Endothelial cell of umbilical vein (primary cell): ENCODE data around the gene KIFAP3.

Experiments used
- EZH2 ChIP-seq: IDR thresholded peaks from 2 replicates; pipeline ENCODE4 v1.6.1; 2012; ENCODE audit warnings: borderline replicate concordance, low read depth, mild to moderate bottlenecking, moderate library complexity, low read length, inconsistent platforms; ENCODE audit not compliant: severe bottlenecking
- GATA2 ChIP-seq: IDR thresholded peaks from 2 replicates; pipeline ENCODE4 v1.7.0; 2011; ENCODE audit warnings: low read depth, mild to moderate bottlenecking, moderate library complexity, mixed read lengths, low read length; ENCODE audit not compliant: insufficient read length, insufficient read depth
- JUN ChIP-seq: IDR thresholded peaks from 2 replicates; pipeline ENCODE4 v1.6.1; 2011; ENCODE audit warnings: borderline replicate concordance, low read depth; ENCODE audit not compliant: insufficient read length, insufficient read depth
- MYC ChIP-seq: IDR thresholded peaks from one replicate; pipeline ENCODE4 v1.6.1; 2011; ENCODE audit warnings: mild to moderate bottlenecking, low read depth, low read length
- POLR2A ChIP-seq: IDR thresholded peaks from 2 replicates; pipeline ENCODE4 v1.6.1; 2012; ENCODE audit warnings: low read depth, mild to moderate bottlenecking, control low read depth, low read length
- POLR2AphosphoS5 ChIP-seq: IDR thresholded peaks from 2 replicates; pipeline ENCODE4 v1.6.1; 2012; ENCODE audit warnings: low read depth, mild to moderate bottlenecking, control low read depth, low read length, moderate library complexity; ENCODE audit not compliant: insufficient read depth
- TF ChIP-seq, protein P1 (sequence below): IDR thresholded peaks from 2 replicates; pipeline ENCODE4 v1.6.1; 2011; ENCODE audit not compliant: insufficient read depth, insufficient read length
- TF ChIP-seq, protein P2 (sequence below), 2 donors: IDR thresholded peaks; 1 replicate in 1 of 2; 2 replicates in 1 of 2; pipeline ENCODE4 v1.5.1; 2011; ENCODE audit warnings: low read length in 2 of 2, mild to moderate bottlenecking in 2 of 2, moderate library complexity in 2 of 2, control low read depth in 1 of 2, inconsistent platforms in 1 of 2, low read depth in 1 of 2; ENCODE audit not compliant: insufficient read depth in 1 of 2; ENCODE audit errors: extremely low read depth in 1 of 2

DNA sequence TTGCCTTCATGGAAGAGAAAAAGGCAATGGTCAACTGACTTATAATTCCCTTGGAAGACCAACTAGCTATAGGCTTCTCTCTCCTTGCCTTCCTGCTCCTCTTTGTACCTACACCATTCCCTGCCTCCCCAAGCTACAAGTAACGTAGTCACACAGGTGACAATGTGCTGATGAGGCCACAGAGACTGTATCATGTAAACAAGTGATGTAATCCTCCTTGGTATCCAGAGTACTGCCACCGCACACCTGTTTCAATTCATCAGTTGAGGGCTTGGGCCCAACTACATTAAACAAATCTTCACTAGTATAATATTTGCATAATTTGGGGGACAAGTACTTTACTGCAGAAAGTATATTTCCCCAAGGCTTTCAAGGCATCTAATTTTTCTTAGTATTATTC is 104.4 kb downstream of the KIFAP3 start:
- TF ChIP-seq POLR2A (no peak), POLR2AphosphoS5 (no peak), JUN (no peak), EZH2 (no peak), MYC (no peak), GATA2 (no peak)
- TF ChIP-seq, protein P1, sequence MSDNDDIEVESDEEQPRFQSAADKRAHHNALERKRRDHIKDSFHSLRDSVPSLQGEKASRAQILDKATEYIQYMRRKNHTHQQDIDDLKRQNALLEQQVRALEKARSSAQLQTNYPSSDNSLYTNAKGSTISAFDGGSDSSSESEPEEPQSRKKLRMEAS = no peak
- TF ChIP-seq, protein P2, sequence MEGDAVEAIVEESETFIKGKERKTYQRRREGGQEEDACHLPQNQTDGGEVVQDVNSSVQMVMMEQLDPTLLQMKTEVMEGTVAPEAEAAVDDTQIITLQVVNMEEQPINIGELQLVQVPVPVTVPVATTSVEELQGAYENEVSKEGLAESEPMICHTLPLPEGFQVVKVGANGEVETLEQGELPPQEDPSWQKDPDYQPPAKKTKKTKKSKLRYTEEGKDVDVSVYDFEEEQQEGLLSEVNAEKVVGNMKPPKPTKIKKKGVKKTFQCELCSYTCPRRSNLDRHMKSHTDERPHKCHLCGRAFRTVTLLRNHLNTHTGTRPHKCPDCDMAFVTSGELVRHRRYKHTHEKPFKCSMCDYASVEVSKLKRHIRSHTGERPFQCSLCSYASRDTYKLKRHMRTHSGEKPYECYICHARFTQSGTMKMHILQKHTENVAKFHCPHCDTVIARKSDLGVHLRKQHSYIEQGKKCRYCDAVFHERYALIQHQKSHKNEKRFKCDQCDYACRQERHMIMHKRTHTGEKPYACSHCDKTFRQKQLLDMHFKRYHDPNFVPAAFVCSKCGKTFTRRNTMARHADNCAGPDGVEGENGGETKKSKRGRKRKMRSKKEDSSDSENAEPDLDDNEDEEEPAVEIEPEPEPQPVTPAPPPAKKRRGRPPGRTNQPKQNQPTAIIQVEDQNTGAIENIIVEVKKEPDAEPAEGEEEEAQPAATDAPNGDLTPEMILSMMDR (IDR thresholded peaks at IDR 0.05; ENCODE audit: extremely low read depth in 1 of 2, insufficient read depth in 1 of 2, low read depth in 1 of 2, low read length in 2 of 2) = no peak
